RWPE2 (cell line): ENCODE measurements around the gene KCNK4.

ENCODE experiments used
- ATAC-seq: fragments of 200-7000 bp; cut with Tn5 transposase; 3 replicates; pipeline ENCODE4 v1.9.1; 2021; ENCODE audit warnings: low read depth
- DNase-seq: peaks from one replicate; pipeline ENCODE4 v3.0.0-alpha.2; 2020; ENCODE audit warnings: low spot score
- H3K27ac ChIP-seq: fragments of 450-650 bp; 2 replicates; pipeline ENCODE4 v1.5.1; 2017; ENCODE audit warnings: mild to moderate bottlenecking; ENCODE audit not compliant: poor library complexity, severe bottlenecking
- H3K27me3 ChIP-seq: fragments of 250-450 bp; sonication (Bioruptor Pico); 2 replicates; pipeline ENCODE4 v1.5.1; 2021; ENCODE audit warnings: mild to moderate bottlenecking, moderate library complexity; ENCODE audit not compliant: insufficient read depth, poor library complexity, severe bottlenecking
- H3K36me3 ChIP-seq: fragments of 250-450 bp; sonication (Bioruptor Pico); 2 replicates; pipeline ENCODE4 v1.5.1; 2020; ENCODE audit warnings: low read depth, mild to moderate bottlenecking, moderate library complexity
- H3K4me1 ChIP-seq: fragments of 250-450 bp; sonication (Bioruptor Pico); 2 replicates; pipeline ENCODE4 v1.5.1; 2021; ENCODE audit warnings: mild to moderate bottlenecking, moderate library complexity; ENCODE audit not compliant: insufficient read depth, poor library complexity, severe bottlenecking
- H3K4me3 ChIP-seq: fragments of 250-450 bp; sonication (Bioruptor Pico); 2 replicates; pipeline ENCODE4 v1.5.1; 2021; ENCODE audit warnings: mild to moderate bottlenecking, moderate library complexity; ENCODE audit not compliant: severe bottlenecking
- H3K9me3 ChIP-seq: fragments of 250-450 bp; sonication (Bioruptor Pico); 2 replicates; pipeline ENCODE4 v1.5.1; 2021; ENCODE audit warnings: mild to moderate bottlenecking, moderate library complexity; ENCODE audit not compliant: severe bottlenecking
- TF ChIP-seq, protein P1 (sequence below): fragments of 450-650 bp; IDR thresholded peaks from one replicate; pipeline ENCODE4 v1.5.1; 2017; ENCODE audit warnings: mild to moderate bottlenecking, moderate library complexity; ENCODE audit not compliant: poor library complexity, severe bottlenecking

The KCNK4 gene

GRCh38 chr11:64347193-64347867, 56.2 kb downstream of the KCNK4 start:
- ATAC-seq: peak; percentile 49
- Histone ChIP-seq H3K9me3 (no peaks in the 10 kb centered on the region), H3K4me1 (peaks cover 11% of the 10 kb centered on the region), H3K27me3 (no peaks in the 10 kb centered on the region), H3K36me3 (no peaks in the 10 kb centered on the region), H3K27ac (peak overlapping the region; percentile 64), H3K4me3 (no peak overlapping the region)
- no peak for DNase-seq
- TF ChIP-seq, protein P1, sequence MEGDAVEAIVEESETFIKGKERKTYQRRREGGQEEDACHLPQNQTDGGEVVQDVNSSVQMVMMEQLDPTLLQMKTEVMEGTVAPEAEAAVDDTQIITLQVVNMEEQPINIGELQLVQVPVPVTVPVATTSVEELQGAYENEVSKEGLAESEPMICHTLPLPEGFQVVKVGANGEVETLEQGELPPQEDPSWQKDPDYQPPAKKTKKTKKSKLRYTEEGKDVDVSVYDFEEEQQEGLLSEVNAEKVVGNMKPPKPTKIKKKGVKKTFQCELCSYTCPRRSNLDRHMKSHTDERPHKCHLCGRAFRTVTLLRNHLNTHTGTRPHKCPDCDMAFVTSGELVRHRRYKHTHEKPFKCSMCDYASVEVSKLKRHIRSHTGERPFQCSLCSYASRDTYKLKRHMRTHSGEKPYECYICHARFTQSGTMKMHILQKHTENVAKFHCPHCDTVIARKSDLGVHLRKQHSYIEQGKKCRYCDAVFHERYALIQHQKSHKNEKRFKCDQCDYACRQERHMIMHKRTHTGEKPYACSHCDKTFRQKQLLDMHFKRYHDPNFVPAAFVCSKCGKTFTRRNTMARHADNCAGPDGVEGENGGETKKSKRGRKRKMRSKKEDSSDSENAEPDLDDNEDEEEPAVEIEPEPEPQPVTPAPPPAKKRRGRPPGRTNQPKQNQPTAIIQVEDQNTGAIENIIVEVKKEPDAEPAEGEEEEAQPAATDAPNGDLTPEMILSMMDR: no peak

DNA sequence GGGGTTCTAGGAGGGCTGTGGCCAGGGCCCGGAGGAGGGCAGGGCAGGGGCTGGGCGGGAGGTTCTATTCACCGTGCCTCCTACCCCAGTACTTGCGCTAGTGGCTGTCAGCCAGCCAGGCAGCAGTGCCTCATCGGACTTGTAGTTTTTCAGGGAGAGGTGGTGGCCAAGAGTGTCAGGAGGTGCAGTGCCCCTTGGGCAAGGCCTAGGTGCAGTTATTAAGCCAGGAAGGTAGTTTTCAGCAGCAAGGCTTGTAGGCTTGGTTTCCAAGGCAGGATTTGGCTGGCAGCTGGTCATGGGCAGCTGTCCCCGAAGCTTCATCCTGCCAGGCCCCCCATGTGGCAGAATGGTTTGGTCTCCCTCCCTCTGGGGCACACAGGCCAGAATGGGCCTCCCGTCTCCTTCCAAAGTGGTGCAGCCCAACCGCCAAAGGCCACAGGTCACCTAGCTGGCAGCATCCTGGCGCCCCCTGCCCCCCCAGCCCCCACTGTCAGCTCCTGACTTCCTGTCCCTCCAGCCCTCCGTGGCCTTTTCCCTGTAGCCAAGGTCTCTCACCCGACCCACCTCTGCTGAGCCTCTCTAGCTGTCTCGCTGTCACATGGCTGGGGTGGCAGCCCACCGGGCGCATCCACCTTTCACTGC, 57.4 kb downstream of the KCNK4 start:
- DNase-seq: no peak
- Histone ChIP-seq H3K4me1 (peaks cover 11% of the 10 kb centered on the region), H3K36me3 (no peaks in the 10 kb centered on the region), H3K27ac (peak overlapping the region; percentile 64), H3K9me3 (no peaks in the 10 kb centered on the region), H3K27me3 (no peaks in the 10 kb centered on the region), H3K4me3 (no peak overlapping the region)
- no peak for ATAC-seq
- TF ChIP-seq, protein P1: no peak

GRCh38 chr11:64349025-64349387, 57.9 kb downstream of the KCNK4 start:
- Histone ChIP-seq H3K9me3 (no peaks in the 10 kb centered on the region), H3K27me3 (no peaks in the 10 kb centered on the region), H3K36me3 (no peaks in the 10 kb centered on the region), H3K4me1 (peaks cover 11% of the 10 kb centered on the region), H3K27ac (no peak overlapping the region), H3K4me3 (no peak overlapping the region)
- no peak for DNase-seq
- TF ChIP-seq, protein P1: no peak
- no peak for ATAC-seq

DNA sequence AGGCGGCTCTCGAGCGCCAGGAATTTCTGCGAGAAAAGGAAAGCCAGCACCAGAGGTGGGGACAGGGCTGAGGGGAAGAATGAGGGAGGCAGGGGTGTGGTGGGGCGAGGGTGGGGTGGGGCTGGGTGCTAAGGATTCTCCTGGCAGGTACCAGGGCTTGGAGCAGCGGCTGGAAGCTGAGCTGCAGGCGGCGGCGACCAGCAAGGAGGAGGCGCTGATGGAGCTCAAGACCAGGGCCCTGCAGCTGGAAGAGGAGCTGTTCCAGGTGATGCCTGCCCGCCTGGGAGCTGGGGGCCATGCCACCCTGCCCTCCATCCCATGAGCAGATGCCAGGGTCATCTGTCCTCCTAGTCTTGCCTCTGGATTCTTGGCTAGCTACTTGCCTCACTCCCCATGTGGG, 58.3 kb downstream of the KCNK4 start:
- no peaks in the 10 kb centered on the region for H3K9me3 ChIP-seq

More for the DNA sequence above, 58.3 kb downstream of the KCNK4 start:
- TF ChIP-seq, protein P1: no peak
- no peak for ATAC-seq
- no peak overlapping the region for H3K27ac ChIP-seq
- DNase-seq: no peak
- no peak overlapping the region for H3K4me3 ChIP-seq
- no peaks in the 10 kb centered on the region for H3K36me3 ChIP-seq
- H3K4me1 ChIP-seq: peaks cover 11% of the 10 kb centered on the region
- H3K27me3 ChIP-seq: no peaks in the 10 kb centered on the region
